Activated CD8-positive, alpha-beta T cell treated with anti-CD3 and anti-CD28 coated beads for 36 hours (primary cell): ENCODE data around the gene TULP1. TPM values are rescaled to one million over a fixed set of nuclear protein-coding genes. Genes with fewer than 3 reads are reported as not detected.
A peak's percentile ranks its signal among the peaks of the same experiment; 100 is the strongest.

Experiments used
- ATAC-seq: fragments of 200-7000 bp; cut with Tn5 transposase; one replicate; pipeline ENCODE4 v1.10.0; 2021; ENCODE audit warnings: mild to moderate bottlenecking, moderate library complexity
- CTCF ChIA-PET: fragments of 350-600 bp; sonication (Branson Sonifier 250); formaldehyde crosslinking; loops from one replicate; lab custom pipeline; 2021; ENCODE audit warnings: antibody characterized with exemption; lab: Charles Lee
- POLR2A ChIA-PET: fragments of 350-600 bp; sonication (Branson Sonifier 250); formaldehyde crosslinking; loops from one replicate; lab custom pipeline; 2021; ENCODE audit warnings: antibody characterized with exemption; lab: Charles Lee
- DNase-seq: peaks from one replicate; pipeline ENCODE4 v3.0.0-alpha.2; 2020
- H3K27ac Mint-ChIP-seq: one replicate; pipeline ENCODE4 v1.8.0; 2021; ENCODE audit warnings: mild to moderate bottlenecking, mixed read lengths
- H3K27me3 Mint-ChIP-seq: one replicate; pipeline ENCODE4 v1.8.0; 2021; ENCODE audit warnings: mixed read lengths
- H3K36me3 Mint-ChIP-seq: one replicate; pipeline ENCODE4 v1.8.0; 2021; ENCODE audit warnings: low read depth, mixed read lengths
- H3K4me1 Mint-ChIP-seq: one replicate; pipeline ENCODE4 v1.8.0; 2021; ENCODE audit warnings: low read depth, mixed read lengths
- H3K4me3 Mint-ChIP-seq: one replicate; pipeline ENCODE4 v1.8.0; 2021; ENCODE audit warnings: mild to moderate bottlenecking, moderate library complexity, mixed read lengths
- H3K9me3 Mint-ChIP-seq: one replicate; pipeline ENCODE4 v1.8.0; 2021; ENCODE audit warnings: mixed read lengths
- CTCF ChIP-seq: fragments of 200-600 bp; IDR thresholded peaks from one replicate; pipeline ENCODE4 v1.8.0; 2022; ENCODE audit warnings: antibody characterized with exemption, mild to moderate bottlenecking
- intact Hi-C: fragments of 100-400 bp; cut with micrococcal nuclease; formaldehyde crosslinking; loops from one replicate; pipeline ENCODE4 v1.10.0; 2022
- total RNA-seq, 2 experiments: library from RNA; stranded (reverse); gene quantifications; one replicate each; pipeline ENCODE4 v1.2.3, GENCODE V29; 2021

TULP1 gene
- total RNA-seq, 2 experiments from 2014 or later: not detected

GRCh38 chr6:35461270-35461669, 51.4 kb downstream of the TULP1 start:
- TF ChIP-seq CTCF: no peak
- H3K27ac Mint-ChIP-seq: no peak overlapping the region
- no peak for DNase-seq
- ChIA-PET POLR2A (no interaction called here), CTCF (interaction anchor here (1.8 kb wide), 1 partner anchor 119 kb away, joined by 4 read pairs; the partner anchor contains the start of gene PPARD)
- H3K9me3 Mint-ChIP-seq: no peaks in the 10 kb centered on the region
- no peaks in the 10 kb centered on the region for H3K27me3 Mint-ChIP-seq
- H3K4me1 Mint-ChIP-seq: no peaks in the 10 kb centered on the region
- ATAC-seq: no peak
- H3K4me3 Mint-ChIP-seq: no peak overlapping the region
- intact Hi-C loops: no loop called here
- H3K36me3 Mint-ChIP-seq: peaks cover 38% of the 10 kb centered on the region

GRCh38 chr6:35457907-35458306, 54.8 kb downstream of the TULP1 start:
- Mint-ChIP-seq H3K9me3 (no peaks in the 10 kb centered on the region), H3K27ac (no peak overlapping the region), H3K4me3 (no peak overlapping the region), H3K27me3 (no peaks in the 10 kb centered on the region), H3K4me1 (peaks cover 25% of the 10 kb centered on the region), H3K36me3 (peaks cover 44% of the 10 kb centered on the region)
- TF ChIP-seq CTCF: no peak
- ATAC-seq (no peak), DNase-seq (no peak)
- CTCF ChIA-PET: interaction anchor here (1.2 to 3.2 kb wide), 3 partner anchors 9 to 117 kb away, joined by 6 to 17 read pairs (median 11); partner anchors contain the start of gene RPL10A
- intact Hi-C loops: no loop called here
- POLR2A ChIA-PET: interaction anchor here (1.0 to 2.6 kb wide), 3 partner anchors 10 to 209 kb away, joined by 3 to 12 read pairs (median 3); partner anchors contain the start of gene RPL10A

DNA sequence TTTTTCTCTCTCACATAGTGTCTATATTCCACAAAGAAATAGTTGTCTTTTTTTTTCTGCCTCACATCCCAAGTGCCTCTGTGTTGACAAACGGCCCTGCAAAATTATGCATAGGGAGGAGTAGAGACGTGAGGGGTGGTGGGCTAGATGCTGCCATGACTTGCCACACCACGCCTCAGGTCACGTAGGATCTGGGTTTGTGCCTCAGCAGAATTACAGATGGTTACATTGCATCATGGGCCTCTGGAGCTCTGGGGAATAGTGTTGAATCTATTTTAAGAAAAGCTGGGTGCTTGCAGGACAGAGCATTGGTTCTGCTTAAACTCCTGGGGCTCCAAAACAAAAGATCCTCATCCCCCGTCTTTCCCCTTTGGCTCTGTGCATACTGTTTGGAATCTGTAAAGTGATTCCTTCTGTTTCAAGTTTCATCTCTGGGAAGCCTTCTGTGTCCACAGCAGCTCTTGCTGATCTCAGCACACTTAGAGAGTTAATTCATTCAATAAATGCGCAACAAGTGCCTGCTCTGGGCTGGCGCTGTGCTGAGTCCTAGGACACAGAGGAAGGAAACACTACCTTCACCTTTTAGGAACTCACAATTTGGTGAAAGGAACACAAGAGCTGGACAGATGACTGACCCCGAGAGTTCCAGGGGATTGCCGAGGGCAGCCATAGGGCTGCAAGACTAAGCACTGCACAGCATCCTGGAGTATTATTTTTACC, 58.1 kb downstream of the TULP1 start:
- no peak overlapping the region for H3K27ac Mint-ChIP-seq
- no peaks in the 10 kb centered on the region for H3K9me3 Mint-ChIP-seq
- peak overlapping the region; percentile 74 for H3K4me3 Mint-ChIP-seq
- peaks cover 34% of the 10 kb centered on the region for H3K4me1 Mint-ChIP-seq
- no peak for ATAC-seq
- H3K27me3 Mint-ChIP-seq: no peaks in the 10 kb centered on the region
- CTCF ChIA-PET: interaction anchor here (1.0 to 9.7 kb wide), 3 partner anchors 13 to 127 kb away, joined by 3 to 209 read pairs (median 35); partner anchors contain the start of genes PPARD and RPL10A
- DNase-seq: no peak
- POLR2A ChIA-PET: interaction anchor here (0.7 to 5.5 kb wide), 3 partner anchors 13 to 20 kb away, joined by 3 to 70 read pairs (median 3); partner anchors contain the start of gene RPL10A
- intact Hi-C loops: no loop called here
- TF ChIP-seq CTCF: no peak
- peaks cover 30% of the 10 kb centered on the region for H3K36me3 Mint-ChIP-seq

- ATAC-seq: no peak
- Mint-ChIP-seq H3K27ac (no peak overlapping the region), H3K27me3 (no peaks in the 10 kb centered on the region), H3K36me3 (peaks cover 24% of the 10 kb centered on the region), H3K9me3 (no peaks in the 10 kb centered on the region), H3K4me3 (peak overlapping the region; percentile 74), H3K4me1 (peaks cover 36% of the 10 kb centered on the region)
- ChIA-PET POLR2A (interaction anchor here (2.2 to 5.5 kb wide), 3 partner anchors 14 to 156 kb away, joined by 6 to 70 read pairs (median 13); partner anchors contain the start of genes DEF6, PPARD and RPL10A), CTCF (interaction anchor here (0.9 to 9.7 kb wide), 5 partner anchors 14 to 156 kb away, joined by 3 to 209 read pairs (median 35); partner anchors contain the start of genes DEF6, PPARD and RPL10A)
- intact Hi-C loops: no loop called here
- TF ChIP-seq CTCF: no peak
- no peak for DNase-seq
Measured at GRCh38 chr6:35453236-35453635, 59.5 kb downstream of the TULP1 start.
